ENCODE data around the gene ANKRD6.

ANKRD6 gene

GRCh38 chr6:89506716-89507617, 74.0 kb downstream of the ANKRD6 start:
- in situ Hi-C loops (cut with MboI; ENCODE audit: low sequenced_read_pairs, unreplicated experiment), result no loop called here
- no peak for DNase-seq (ENCODE audit: low spot score)
- no peak for TF ChIP-seq CTCF (IDR thresholded peaks at IDR 0.05; ENCODE audit: borderline replicate concordance, control extremely low read depth, extremely low read depth, insufficient read depth, missing control alignments)

GRCh38 chr6:89508755-89509563, 76.0 kb downstream of the ANKRD6 start:
- DNase-seq (ENCODE audit: low spot score), result no peak
- in situ Hi-C loops (cut with MboI; ENCODE audit: low sequenced_read_pairs, unreplicated experiment), result no loop called here
- no peak for TF ChIP-seq CTCF (IDR thresholded peaks at IDR 0.05; ENCODE audit: borderline replicate concordance, control extremely low read depth, extremely low read depth, insufficient read depth, missing control alignments)

GRCh38 chr6:89509777-89510281, 76.9 kb downstream of the ANKRD6 start:
- TF ChIP-seq CTCF (IDR thresholded peaks at IDR 0.05; ENCODE audit: borderline replicate concordance, control extremely low read depth, extremely low read depth, insufficient read depth, missing control alignments), result no peak
- no peak for DNase-seq (ENCODE audit: low spot score)

GRCh38 chr6:89510393-89510792, 77.4 kb downstream of the ANKRD6 start:
- in situ Hi-C loops (cut with MboI; ENCODE audit: low sequenced_read_pairs, unreplicated experiment), result no loop called here
- DNase-seq (ENCODE audit: low spot score), result no peak
- TF ChIP-seq CTCF (IDR thresholded peaks at IDR 0.05; ENCODE audit: borderline replicate concordance, control extremely low read depth, extremely low read depth, insufficient read depth, missing control alignments), result no peak

More at GRCh38 chr6:89509777-89510281, 76.9 kb downstream of the ANKRD6 start:
- in situ Hi-C loops (cut with MboI; ENCODE audit: low sequenced_read_pairs, unreplicated experiment), result no loop called here

- TF ChIP-seq CTCF (IDR thresholded peaks at IDR 0.05; ENCODE audit: borderline replicate concordance, control extremely low read depth, extremely low read depth, insufficient read depth, missing control alignments), result no peak
- no peak for DNase-seq (ENCODE audit: low spot score)
- in situ Hi-C loops (cut with MboI; ENCODE audit: low sequenced_read_pairs, unreplicated experiment), result no loop called here
Observed at GRCh38 chr6:89518352-89519055, 85.6 kb downstream of the ANKRD6 start.

- in situ Hi-C loops (cut with MboI; ENCODE audit: low sequenced_read_pairs, unreplicated experiment), result no loop called here
- no peak for TF ChIP-seq CTCF (IDR thresholded peaks at IDR 0.05; ENCODE audit: borderline replicate concordance, control extremely low read depth, extremely low read depth, insufficient read depth, missing control alignments)
Observed at GRCh38 chr6:89520736-89521135, 87.8 kb downstream of the ANKRD6 start.

More at GRCh38 chr6:89520736-89521135, 87.8 kb downstream of the ANKRD6 start:
- DNase-seq (ENCODE audit: low spot score), result no peak
